GM23248 (cell line): ENCODE measurements around the gene GPR55.

Experiments
- EZH2 ChIP-seq: fragments of 200-600 bp; sonication (generic); IDR thresholded peaks from 2 replicates; pipeline ENCODE4 v1.6.1; 2018; ENCODE audit warnings: antibody characterized with exemption, mild to moderate bottlenecking; ENCODE audit not compliant: insufficient read depth, poor library complexity, severe bottlenecking
- EZH2phosphoT487 ChIP-seq: fragments of 200-600 bp; sonication (generic); IDR thresholded peaks from 2 replicates; pipeline ENCODE4 v1.6.1; 2018; ENCODE audit warnings: antibody characterized with exemption, moderate library complexity, mild to moderate bottlenecking, low read depth; ENCODE audit not compliant: insufficient read depth

GRCh38 chr2:230937362-230937761 lies 12.3 kb upstream of the GPR55 start:
- TF ChIP-seq EZH2 = no peak
- TF ChIP-seq EZH2phosphoT487 = no peak
